Gastrocnemius medialis (tissue), 4 donors: ENCODE results near the gene KLHL11.

Source experiments
- POLR2A ChIP-seq, 2 donors: fragments of 450-650 bp; IDR thresholded peaks; one replicate each; pipeline ENCODE4 v1.6.1; 2017; ENCODE audit warnings: antibody characterized with exemption in 2 of 2, mild to moderate bottlenecking in 2 of 2, moderate library complexity in 2 of 2
- TF ChIP-seq, protein P1 (sequence below), 5 experiments: fragments of 450-650 bp in 3 of 5; fragments of 200-600 bp in 2 of 5; sonication (generic) in 2 of 5; IDR thresholded peaks in 4 of 5; conservative IDR thresholded peaks in 1 of 5; 1 replicate in 4 of 5; 2 replicates in 1 of 5; pipeline ENCODE4 v1.5.1; 2016 to 2019; ENCODE audit warnings: antibody characterized with exemption in 5 of 5, mild to moderate bottlenecking in 3 of 5, moderate library complexity in 3 of 5

DNA sequence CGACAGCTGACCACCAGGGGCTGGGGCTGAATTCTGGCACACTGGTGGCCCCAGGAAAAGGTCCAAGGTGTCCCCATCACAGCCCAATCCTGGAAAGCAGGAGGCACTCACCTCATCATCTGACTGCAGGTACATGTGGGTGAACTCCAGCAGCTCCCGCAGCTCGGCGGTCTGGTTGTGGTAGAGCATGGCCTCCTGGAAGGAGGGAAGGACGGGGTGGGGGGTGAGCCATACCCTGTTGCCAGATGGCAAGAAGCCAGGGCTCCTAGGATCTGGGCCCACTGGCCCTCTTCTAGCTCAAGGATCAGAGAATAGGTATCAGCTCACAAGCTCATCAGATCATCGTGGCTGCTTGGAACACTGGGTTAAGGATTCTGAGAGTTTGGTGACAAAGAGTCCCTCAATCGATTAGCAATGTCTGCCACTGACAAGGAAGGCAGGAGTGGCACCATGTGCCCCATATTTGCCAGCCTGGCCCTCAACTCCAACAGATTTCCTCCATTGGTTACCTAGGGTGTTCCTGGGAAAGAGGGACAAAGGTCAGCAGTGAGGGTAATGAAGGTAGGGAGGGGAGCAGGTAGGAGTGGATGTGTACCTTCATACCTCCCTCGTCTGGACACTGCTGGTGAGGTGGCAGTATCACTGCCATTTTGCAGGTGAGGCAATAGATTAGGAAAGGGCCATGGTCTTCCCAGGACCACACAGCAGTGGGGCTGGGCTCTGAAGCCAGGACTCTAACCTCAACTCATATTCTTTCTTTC lies 58.4 kb downstream of the KLHL11 start:
- TF ChIP-seq, protein P1, sequence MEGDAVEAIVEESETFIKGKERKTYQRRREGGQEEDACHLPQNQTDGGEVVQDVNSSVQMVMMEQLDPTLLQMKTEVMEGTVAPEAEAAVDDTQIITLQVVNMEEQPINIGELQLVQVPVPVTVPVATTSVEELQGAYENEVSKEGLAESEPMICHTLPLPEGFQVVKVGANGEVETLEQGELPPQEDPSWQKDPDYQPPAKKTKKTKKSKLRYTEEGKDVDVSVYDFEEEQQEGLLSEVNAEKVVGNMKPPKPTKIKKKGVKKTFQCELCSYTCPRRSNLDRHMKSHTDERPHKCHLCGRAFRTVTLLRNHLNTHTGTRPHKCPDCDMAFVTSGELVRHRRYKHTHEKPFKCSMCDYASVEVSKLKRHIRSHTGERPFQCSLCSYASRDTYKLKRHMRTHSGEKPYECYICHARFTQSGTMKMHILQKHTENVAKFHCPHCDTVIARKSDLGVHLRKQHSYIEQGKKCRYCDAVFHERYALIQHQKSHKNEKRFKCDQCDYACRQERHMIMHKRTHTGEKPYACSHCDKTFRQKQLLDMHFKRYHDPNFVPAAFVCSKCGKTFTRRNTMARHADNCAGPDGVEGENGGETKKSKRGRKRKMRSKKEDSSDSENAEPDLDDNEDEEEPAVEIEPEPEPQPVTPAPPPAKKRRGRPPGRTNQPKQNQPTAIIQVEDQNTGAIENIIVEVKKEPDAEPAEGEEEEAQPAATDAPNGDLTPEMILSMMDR (IDR thresholded peaks at IDR 0.05 in 4 of 5, conservative IDR thresholded peaks at IDR 0.05 in 1 of 5), result no peak
- TF ChIP-seq POLR2A (IDR thresholded peaks at IDR 0.05), result no peak
